GM21737 (cell line): ENCODE results near the gene PPA1.
"Not testable (repeated sequence)": the region's sequence is repeated elsewhere in the genome, so short reads cannot be mapped to it uniquely, and the experiment has no call there.

ENCODE experiments used
- ATAC-seq: cut with Tn5 transposase; IDR thresholded peaks from one replicate; pipeline ENCODE4 v1.9.1; 2021; ENCODE audit warnings: mild to moderate bottlenecking, moderate library complexity; ENCODE audit not compliant: unreplicated experiment

PPA1 gene

GRCh38 chr10:70175516-70175915 lies 57.7 kb downstream of the PPA1 start:
- no peak for ATAC-seq

GRCh38 chr10:70174058-70174741 lies 59.0 kb downstream of the PPA1 start:
- no peak for ATAC-seq

DNA sequence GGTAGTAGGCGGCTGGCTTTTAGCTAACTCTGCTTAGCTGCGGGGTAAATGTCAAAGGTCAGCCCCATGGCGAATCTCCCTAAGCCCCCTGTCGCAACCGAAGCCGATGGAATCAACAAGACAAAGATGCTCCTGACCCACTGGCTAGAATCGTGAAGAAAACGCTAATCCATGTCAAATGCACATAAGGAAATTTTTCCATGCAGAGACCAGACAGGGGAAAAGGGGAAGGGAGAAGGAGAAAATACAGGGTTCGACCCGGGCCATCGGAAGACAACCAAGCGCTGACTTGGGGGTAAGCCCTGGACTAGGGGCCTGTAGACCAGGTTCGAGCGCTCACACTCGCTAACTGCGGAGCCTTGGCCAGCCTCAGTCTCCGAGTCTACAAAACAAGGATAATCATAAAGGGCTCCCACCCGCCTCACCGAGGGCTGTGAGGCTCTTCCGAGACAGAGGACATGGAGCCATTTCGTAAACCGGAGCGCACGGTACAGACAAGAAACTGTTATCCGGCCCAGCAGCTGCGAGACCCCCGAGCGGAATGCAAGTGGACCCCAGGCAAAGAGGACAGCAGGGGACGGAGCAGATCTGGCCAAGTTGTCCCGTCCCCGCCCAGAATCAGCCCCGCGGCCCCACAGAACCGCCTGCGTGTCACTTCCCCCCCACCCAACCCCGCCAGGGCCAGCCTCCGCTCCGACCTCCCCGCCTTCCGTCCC lies 63.4 kb downstream of the PPA1 start:
- ATAC-seq: peak; percentile 4

GRCh38 chr10:70169011-70169410 lies 64.2 kb downstream of the PPA1 start:
- ATAC-seq: no peak

DNA sequence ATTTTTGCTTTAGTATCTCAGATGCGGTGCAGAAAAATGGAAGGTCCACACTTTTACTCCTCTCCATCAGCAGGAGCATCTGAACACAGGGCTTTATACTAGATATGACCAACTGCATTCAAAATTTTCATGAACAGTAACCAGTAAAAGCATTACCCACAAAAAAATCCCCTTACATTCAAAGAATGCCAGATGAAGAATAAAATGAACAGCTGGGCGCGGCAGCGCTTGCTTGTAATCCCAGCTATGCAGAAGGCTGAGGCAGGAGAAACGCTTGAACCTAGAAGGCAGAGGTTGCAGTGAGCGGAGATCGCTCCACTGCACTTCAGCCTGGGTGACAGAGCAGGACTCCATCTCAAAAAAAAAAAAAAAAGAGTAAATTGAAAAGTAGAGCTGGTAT lies 66.0 kb downstream of the PPA1 start:
- no peak for ATAC-seq

DNA sequence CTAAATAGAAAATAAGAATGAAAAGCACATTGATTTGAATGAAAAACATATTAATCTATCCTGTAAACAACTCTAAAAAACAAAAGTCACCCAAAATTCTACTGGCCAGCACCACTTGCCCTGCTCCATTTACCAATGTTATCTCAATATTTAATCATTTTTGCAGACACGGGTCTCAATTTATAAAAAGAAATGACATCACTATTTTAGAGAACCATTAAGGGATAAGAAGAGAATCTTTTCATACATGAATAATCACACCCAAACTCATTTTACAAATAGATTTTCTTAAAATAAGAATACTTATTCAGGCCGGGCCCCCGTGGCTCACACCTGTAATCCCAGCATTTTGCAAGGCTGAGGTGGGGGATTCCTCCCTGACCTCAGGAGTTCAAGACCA lies 66.8 kb downstream of the PPA1 start:
- no peak for ATAC-seq

- ATAC-seq: no peak
Measured at GRCh38 chr10:70164163-70164562, 69.1 kb downstream of the PPA1 start.

- no peak for ATAC-seq
Measured at GRCh38 chr10:70163448-70163847, 69.8 kb downstream of the PPA1 start.

DNA sequence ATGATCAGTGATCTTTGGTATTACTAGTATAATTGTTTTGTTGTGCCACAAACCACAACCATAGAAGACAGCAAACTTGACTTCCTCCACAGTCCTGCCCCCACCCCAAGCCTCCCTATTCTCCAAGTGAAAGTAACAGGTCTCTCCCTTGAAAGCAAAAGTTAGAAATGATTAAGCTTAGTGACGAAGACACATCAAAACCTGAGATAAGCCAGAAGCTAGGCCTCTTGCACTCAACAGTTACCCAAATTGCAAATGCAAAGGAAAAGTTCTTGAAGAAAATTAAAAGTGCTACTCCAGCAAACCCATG lies 70.4 kb downstream of the PPA1 start:
- no peak for ATAC-seq

GRCh38 chr10:70162151-70162891 lies 70.9 kb downstream of the PPA1 start:
- ATAC-seq: no peak

DNA sequence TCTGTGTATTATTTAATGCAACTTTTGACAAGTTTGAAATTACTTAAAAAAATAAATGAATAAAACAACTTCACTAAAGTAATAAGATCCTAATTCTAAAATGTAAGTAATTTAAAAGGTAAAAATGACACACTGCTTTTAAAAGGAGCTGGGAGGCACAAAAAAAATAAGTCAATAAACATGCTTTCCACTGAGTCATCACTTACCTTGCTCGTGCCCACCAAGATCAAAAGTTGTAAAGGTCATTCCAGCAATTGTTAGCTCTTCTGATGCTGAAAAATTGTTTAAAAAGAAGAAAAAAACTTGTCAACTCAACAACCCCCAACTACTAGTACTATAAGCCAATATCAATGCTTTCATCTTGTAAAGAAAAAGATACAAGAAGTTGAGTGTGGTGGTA lies 72.4 kb downstream of the PPA1 start:
- ATAC-seq: no peak

DNA sequence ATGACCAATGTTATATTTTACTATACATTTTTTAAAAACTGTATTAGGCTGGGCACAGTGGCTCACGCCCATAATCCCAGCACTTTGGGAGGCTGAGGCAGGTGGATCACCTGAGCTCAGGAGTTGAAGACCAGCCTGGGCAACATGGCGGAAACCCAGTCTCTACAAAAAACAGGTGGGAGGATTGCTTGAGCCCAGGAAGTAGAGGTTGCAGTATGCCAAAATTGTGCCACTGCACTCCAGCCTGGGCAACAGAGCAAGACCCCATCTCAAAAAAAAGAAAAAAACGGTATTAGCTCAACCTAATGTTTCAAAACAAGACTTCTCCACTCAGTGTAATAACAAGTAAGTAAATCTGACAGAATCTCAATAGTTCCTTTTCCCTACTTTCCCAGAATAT lies 73.9 kb downstream of the PPA1 start:
- not testable (repeated sequence) for ATAC-seq

DNA sequence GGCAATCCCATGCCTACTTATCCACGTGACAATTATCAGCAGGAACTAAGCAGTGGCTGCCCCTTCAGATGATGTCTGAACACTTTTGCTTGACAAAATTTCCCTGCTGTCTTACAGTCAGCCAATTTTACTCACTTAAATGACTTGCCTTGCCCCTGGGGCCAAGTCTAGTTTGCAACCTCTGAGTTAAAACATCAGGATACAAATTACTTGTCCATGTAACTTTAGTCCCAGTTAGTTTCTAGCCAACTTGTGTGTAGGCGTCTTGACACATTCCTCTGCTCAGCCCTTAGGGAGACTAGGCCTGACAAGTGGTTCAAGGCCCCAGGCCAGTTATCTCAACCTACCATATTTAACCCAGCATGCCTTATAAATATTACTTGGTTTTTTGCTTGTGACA lies 75.1 kb downstream of the PPA1 start:
- ATAC-seq: no peak

GRCh38 chr10:70155255-70155838 lies 77.9 kb downstream of the PPA1 start:
- no peak for ATAC-seq
